ENCODE measurements around the gene MUC5AC.

- no peak for TF ChIP-seq CTCF (IDR thresholded peaks at IDR 0.05; ENCODE audit: low read depth, low read length)
- no peak for TF ChIP-seq MAX (IDR thresholded peaks at IDR 0.05; ENCODE audit: low read depth, low read length)
- TF ChIP-seq POLR2A (IDR thresholded peaks at IDR 0.05; ENCODE audit: extremely low read depth, insufficient read length): no peak
These were observed 9.0 kb upstream of the MUC5AC start for GRCh38 chr11:1148752-1149180.

Data from NB4 (cell line).